Adrenal gland (tissue), 5 donors: Measurements from ENCODE around the gene PLA2G2C.

Experiments used
- CTCF ChIP-seq, 6 experiments: fragments of 450-650 bp in 4 of 6; fragments of 200-600 bp in 2 of 6; sonication (generic) in 1 of 6; IDR thresholded peaks; 1 replicate in 5 of 6; 2 replicates in 1 of 6; pipeline versions ENCODE4 v1.5.1 to v1.8.0; 2016 to 2021; ENCODE audit warnings: antibody characterized with exemption in 6 of 6, mild to moderate bottlenecking in 2 of 6, moderate library complexity in 1 of 6
- POLR2A ChIP-seq, 2 donors: fragments of 450-650 bp; IDR thresholded peaks; one replicate each; pipeline ENCODE4 v1.6.1; 2017; ENCODE audit warnings: antibody characterized with exemption in 2 of 2, mild to moderate bottlenecking in 2 of 2, moderate library complexity in 1 of 2
- donor health status: DM: no; HTN: no; CAD: no.

GRCh38 chr1:20195462-20195780, 9.1 kb upstream of the PLA2G2C start:
- TF ChIP-seq POLR2A (IDR thresholded peaks at IDR 0.05) (no peak), CTCF (IDR thresholded peaks at IDR 0.05) (no peak)
